A549 (cell line): ENCODE measurements around the gene JAZF1.

Experiments used
- CTCF ChIP-seq: fragments of >200 bp; sonication (Bioruptor Twin); formaldehyde crosslinking; IDR thresholded peaks from 3 replicates; pipeline ENCODE4 v1.5.1; 2016
- ELK1 ChIP-seq: fragments of 150-350 bp; IDR thresholded peaks from 2 replicates; pipeline ENCODE4 v1.6.1; 2014; ENCODE audit warnings: low read depth, mild to moderate bottlenecking, low read length
- HMGXB4 ChIP-seq: fragments of 250-450 bp; sonication (Bioruptor Pico); IDR thresholded peaks from 2 replicates; pipeline ENCODE4 v1.5.0; 2021; ENCODE audit warnings: mild to moderate bottlenecking, moderate library complexity, borderline replicate concordance
- MAZ ChIP-seq: fragments of 150-350 bp; IDR thresholded peaks from 2 replicates; pipeline ENCODE4 v1.6.1; 2014; ENCODE audit warnings: antibody characterized with exemption, low read depth, low read length, borderline replicate concordance
- MYC ChIP-seq: IDR thresholded peaks from 2 replicates; pipeline ENCODE4 v1.6.1; 2012; ENCODE audit warnings: mild to moderate bottlenecking, inconsistent platforms, low read length, improper control_type of control experiment, borderline replicate concordance
- POLR2A ChIP-seq: IDR thresholded peaks from 2 replicates; pipeline ENCODE4 v1.6.1; 2012; ENCODE audit warnings: mild to moderate bottlenecking, low read length
- USF2 ChIP-seq: fragments of 450-650 bp; IDR thresholded peaks from 2 replicates; pipeline ENCODE4 v1.6.1; 2014; ENCODE audit warnings: antibody characterized with exemption

DNA sequence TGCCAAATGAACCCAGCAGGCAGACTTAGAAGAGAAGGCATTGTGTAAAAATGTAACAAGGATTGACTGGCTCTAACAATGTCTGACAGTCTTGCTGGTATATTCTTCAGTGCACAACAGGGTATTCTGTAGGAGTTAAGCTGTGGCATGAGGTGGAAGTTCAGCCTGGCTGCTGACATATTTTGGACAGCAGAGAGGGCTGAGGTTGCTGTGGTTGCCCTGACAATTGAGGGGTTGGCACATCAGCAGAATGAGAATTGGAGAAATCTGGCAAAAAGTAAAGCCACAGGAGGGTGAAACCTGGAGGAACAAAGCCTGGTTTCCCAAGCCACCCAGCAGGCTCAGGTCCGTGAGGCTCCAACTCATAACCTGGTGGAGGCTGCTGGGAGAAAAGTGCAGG, 220.2 kb downstream of the JAZF1 start:
- TF ChIP-seq USF2: no peak
- no peak for TF ChIP-seq MAZ
- no peak for TF ChIP-seq CTCF
- TF ChIP-seq HMGXB4 (CRISPR knock-in tag): no peak
- TF ChIP-seq POLR2A: no peak
- no peak for TF ChIP-seq ELK1
- TF ChIP-seq MYC: no peak
